HG03025 (cell line): Measurements from ENCODE around the gene TANC1.
"Not testable (repeated sequence)": the region's sequence is repeated elsewhere in the genome, so short reads cannot be mapped to it uniquely, and the experiment has no call there.

Experiments
- ATAC-seq: cut with Tn5 transposase; IDR thresholded peaks from one replicate; pipeline ENCODE4 v1.9.1; 2021; ENCODE audit warnings: mild to moderate bottlenecking, moderate library complexity; ENCODE audit not compliant: unreplicated experiment, low FRiP score

Gene TANC1

GRCh38 chr2:159133797-159134196 is 165.4 kb downstream of the TANC1 start:
- ATAC-seq = no peak

- no peak for ATAC-seq
These were observed 166.5 kb downstream of the TANC1 start for GRCh38 chr2:159134979-159135378.

GRCh38 chr2:159136391-159136790 is 168.0 kb downstream of the TANC1 start:
- no peak for ATAC-seq

DNA sequence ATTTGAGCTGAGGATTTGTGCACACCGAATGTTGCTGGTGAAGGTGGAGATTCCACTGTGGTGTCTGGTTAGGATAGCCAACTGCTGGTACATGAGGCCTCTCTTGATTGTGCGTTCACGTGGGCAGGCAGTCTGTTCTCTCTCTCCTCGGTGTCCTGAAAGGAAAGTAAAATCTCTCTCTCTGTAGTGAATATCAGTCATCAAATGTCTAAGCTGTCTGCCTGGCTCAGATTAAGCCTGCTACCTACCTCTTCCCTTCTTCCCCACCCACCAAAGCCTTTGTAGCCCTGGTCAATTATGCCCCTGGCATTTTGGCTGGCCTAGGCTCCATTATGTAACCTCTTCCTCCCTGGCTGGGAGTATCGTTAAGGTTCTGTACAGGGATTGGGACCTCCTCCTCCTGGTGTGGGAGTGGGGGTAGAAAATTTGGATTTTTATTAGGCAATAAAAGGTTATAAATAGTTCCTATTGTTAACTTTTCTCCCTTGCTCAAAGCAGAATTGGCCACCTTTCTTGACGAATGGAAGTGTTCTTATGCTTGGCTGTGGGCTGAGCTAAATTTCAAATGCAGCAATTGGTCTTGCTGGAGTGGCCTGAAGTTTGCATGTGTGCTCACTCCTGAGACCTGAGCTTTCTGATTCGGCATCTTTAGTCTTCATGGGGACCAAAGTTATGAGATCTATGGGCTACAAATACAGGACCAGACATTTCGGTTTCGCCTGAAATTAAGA is 169.2 kb downstream of the TANC1 start:
- ATAC-seq = no peak

DNA sequence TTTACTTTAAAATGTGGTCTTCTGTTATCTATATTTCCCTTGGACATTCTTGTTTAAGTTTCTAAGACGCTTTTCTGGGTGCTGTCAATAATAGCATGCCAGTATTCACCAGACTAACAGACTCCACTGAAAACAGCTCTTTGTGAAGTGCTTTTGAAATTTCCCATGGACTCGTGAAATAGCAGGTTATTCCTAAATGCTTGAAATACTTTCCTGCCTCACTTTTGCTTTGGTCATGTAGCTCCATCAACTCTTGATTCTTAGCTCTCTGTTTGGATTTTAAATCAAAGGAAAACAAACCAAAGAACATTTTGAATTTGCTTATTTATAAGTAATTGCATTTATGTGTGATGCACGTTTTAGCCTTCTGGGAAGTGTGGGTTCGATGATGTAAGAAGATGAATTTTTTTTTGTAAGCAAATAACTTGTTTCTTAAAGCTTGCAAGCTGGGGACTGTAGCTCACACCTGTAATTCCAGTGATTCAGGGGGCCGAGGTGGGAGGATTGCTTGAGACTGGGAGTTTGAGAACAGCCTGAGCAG is 170.3 kb downstream of the TANC1 start:
- no peak for ATAC-seq

DNA sequence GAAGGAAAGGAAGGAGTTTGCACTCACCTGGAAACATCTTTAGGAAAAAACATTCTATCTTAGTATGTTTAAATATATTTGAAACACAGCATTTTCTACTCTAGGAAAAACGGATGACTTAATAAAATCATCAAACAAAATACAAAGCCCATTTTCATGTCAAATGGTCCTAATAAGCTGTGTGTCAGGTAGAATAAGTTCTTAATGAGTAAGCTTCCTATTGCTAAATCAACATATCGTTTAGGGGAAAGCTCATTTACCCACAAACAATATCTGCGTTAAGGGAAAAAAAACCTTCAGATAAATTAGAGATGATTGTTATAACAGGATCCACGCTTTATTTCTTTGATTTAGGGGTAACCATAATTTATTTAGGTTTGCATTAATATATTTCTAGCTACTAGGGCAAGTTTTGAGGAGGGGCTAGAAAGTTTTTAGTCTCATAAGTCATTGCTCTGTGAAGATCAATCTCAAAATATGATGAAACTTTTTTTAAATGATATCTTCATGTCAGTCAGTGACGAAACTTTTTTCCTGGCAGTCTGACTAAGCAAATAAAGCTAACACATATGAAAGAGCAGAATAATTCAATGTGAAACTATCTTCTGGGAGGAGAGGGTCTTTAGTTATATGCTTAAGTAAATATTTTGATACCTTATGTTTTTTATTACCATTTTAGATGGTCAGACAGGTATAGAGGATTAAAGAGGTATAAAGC is 170.9 kb downstream of the TANC1 start:
- no peak for ATAC-seq

- no peak for ATAC-seq
These were observed 171.8 kb downstream of the TANC1 start for GRCh38 chr2:159140070-159140769.

- ATAC-seq = not testable (repeated sequence)
These were observed 172.4 kb downstream of the TANC1 start for GRCh38 chr2:159140821-159141220.

GRCh38 chr2:159144776-159145614 is 176.6 kb downstream of the TANC1 start:
- ATAC-seq = peak; percentile 67

GRCh38 chr2:159145745-159146354 is 177.4 kb downstream of the TANC1 start:
- no peak for ATAC-seq

DNA sequence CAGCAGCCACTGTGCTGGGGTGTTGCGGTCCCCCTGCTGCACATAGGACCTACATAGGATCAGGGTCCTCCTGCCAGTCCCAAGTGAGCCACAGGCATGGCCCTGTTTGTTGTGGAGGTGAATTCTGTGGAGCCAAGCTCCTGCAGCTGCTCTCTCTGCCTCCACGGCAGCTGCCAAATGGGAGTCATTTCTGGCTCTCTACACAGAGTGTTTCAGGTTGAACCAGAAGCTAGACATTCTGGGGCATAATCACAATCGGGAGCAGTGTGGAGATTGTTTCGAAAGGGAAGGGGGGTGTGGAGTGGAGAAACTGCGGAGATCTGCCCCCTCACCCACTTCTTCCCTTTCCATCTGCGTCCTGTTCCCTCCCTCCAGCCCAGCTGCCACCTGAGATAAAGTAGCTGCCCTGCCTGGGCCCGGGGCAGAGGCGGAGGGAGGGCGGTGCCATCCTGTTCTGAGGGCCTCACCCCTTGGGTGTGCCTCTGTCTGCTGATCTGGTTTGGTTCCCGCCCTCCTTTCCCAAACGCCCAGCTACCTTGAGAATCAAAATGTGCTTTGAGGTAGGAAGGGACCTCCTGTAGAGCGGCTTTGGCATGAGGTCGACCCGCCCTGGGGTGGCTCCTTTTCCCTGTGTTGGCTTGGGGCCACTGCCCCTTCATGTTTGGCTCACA is 178.7 kb downstream of the TANC1 start:
- ATAC-seq = no peak

GRCh38 chr2:159147690-159148089 is 179.2 kb downstream of the TANC1 start:
- ATAC-seq = no peak

DNA sequence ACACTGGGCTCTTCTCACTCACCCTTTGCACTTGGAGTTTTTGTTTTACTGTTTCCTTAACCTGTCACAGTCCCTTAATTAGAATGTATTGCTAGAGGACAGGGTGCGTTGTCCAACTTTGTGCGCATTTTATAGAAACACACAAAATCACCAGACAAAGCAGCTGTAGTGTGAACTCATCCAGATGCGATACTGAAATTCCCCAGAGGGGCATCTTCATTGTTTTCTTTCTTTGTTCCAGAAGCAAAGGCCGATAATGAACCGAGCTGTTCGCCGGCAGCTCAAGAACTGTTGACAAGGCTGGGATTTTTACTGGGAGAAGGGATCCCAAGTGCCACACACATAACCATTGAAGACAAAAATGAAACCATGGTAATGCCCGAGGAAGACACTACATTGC is 180.5 kb downstream of the TANC1 start:
- no peak for ATAC-seq

DNA sequence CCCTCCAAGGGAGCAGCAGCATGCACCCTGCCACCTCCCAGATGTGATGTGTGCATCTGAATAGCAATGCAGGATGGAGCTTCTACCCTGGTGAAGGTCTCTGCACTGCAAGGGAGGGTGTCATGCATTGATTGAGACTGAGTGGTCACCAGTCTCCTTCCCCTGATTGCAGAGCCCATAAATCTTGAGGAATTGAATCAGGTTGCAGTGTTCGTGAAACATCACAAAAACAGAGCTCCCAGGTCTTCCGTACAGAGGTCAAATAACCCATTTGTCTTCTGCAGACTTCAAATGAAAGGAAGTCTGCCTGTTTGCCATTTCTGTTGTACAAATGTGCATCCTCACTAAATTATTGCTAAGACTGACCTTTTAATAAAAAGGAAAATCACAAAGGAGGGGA is 181.3 kb downstream of the TANC1 start:
- ATAC-seq = no peak

GRCh38 chr2:159150280-159150746 is 181.9 kb downstream of the TANC1 start:
- no peak for ATAC-seq

DNA sequence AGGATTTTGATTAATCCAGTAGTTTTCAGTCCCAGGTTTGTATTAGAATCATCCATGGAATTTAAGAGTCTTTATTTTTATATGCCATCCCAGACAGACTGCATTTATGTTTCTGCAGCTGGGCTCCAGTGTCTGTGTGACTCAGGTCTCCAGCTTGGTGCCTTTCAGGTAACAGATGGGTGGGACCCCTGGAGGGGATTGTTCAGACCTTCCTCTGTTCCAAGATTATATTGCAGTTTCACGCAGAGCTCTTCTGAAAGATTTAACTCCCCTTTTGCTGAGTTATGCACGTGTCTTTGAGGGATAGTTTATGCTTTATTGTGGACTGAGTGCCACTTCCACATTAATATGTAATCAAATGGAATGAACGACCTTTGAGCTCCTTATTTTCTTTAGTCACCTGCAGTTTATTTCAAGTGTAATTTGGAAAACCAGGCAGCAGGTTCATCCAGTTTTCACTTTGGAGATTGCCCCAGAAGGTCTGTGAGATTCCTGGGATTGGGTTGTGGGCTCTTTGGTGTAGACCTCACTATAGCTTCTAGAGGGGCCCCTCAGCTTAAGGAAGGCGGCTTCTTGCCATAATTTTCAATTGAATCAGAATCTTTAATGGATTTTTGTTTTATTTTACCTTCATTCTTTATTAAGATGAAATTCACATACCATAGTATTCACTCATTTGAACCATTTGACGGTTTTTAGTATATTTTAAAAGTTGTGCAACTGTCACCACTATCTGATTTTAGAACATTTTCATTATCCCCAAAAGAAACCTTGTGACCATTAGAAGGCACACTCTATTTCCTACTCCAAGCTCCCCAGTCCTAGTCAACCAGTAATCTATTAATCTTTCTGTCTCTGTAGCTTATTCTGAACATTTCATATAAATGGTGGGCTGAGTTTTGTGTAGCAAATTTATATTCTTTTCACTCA is 183.0 kb downstream of the TANC1 start:
- no peak for ATAC-seq

GRCh38 chr2:159152128-159152778 is 183.8 kb downstream of the TANC1 start:
- no peak for ATAC-seq

GRCh38 chr2:159153063-159153462 is 184.6 kb downstream of the TANC1 start:
- ATAC-seq = no peak
